Testis (tissue), 3 donors: ENCODE data around the gene HAGH. TPM values are rescaled to one million over a fixed set of nuclear protein-coding genes. Genes with fewer than 3 reads are reported as not detected.

Source experiments
- DNase-seq: peaks from one replicate; pipeline ENCODE4 v3.0.0-alpha.2; 2019
- H3K27ac ChIP-seq, 2 donors: fragments of 200-600 bp; sonication (generic); one replicate each; pipeline ENCODE4 v1.5.1; 2019
- H3K27me3 ChIP-seq: fragments of 200-600 bp; sonication (generic); one replicate; pipeline ENCODE4 v1.5.1; 2019
- H3K36me3 ChIP-seq: fragments of 200-600 bp; sonication (generic); one replicate; pipeline ENCODE4 v1.5.1; 2017; ENCODE audit warnings: low read depth; ENCODE audit errors: missing control alignments
- H3K4me1 ChIP-seq: fragments of 200-600 bp; sonication (generic); one replicate; pipeline ENCODE4 v1.5.1; 2019
- H3K4me3 ChIP-seq, 2 donors: fragments of 200-600 bp; sonication (generic); one replicate each; pipeline ENCODE4 v1.5.1; 2017 to 2019
- H3K9me3 ChIP-seq: fragments of 200-600 bp; sonication (generic); one replicate; pipeline ENCODE4 v1.5.1; 2017
- POLR2A ChIP-seq: fragments of 450-650 bp; IDR thresholded peaks from one replicate; pipeline ENCODE4 v1.6.1; 2017; ENCODE audit warnings: antibody characterized with exemption, mild to moderate bottlenecking, moderate library complexity
- WGBS, 2 donors: methylation state at CpG; one replicate each; pipeline ENCODE4 v1.1.5; 2018; 5-methylcytosine and 5-hydroxymethylcytosine counted together
- intact Hi-C: fragments of 100-400 bp; cut with DNase I; formaldehyde crosslinking; loops from one replicate; pipeline ENCODE4 v1.15.1; 2023; ENCODE audit warnings: low total_unique reads
- polyA plus RNA-seq: library from polyadenylated mRNA; stranded (reverse); fragments of 350-450 nt; fragmentation: Illumina TruSeq; extraction: RNeasy Lipid Tissue Mini Kit (QIAGEN cat#74804); gene quantifications from one replicate; pipeline ENCODE4 v1.2.3, GENCODE V29; 2014; ENCODE audit warnings: low read depth, low replicate concordance; ENCODE audit not compliant: insufficient read depth
- total RNA-seq, 2 donors: library from RNA; depleted of rRNA; stranded (reverse); fragments of >200 nt; gene quantifications; one replicate each; pipeline ENCODE4 v1.2.3, GENCODE V29; 2016
- TF ChIP-seq, protein P1 (sequence below), 3 experiments: fragments of 450-650 bp in 2 of 3; fragments of 200-600 bp in 1 of 3; sonication (generic) in 1 of 3; IDR thresholded peaks; one replicate each; pipeline ENCODE4 v1.5.1; 2016 to 2019; ENCODE audit warnings: antibody characterized with exemption in 3 of 3, mild to moderate bottlenecking in 2 of 3, moderate library complexity in 1 of 3

The HAGH gene
- total and polyA plus RNA-seq, 3 donors from 2014 or later, result 163 to 266 (median 176) TPM

DNA sequence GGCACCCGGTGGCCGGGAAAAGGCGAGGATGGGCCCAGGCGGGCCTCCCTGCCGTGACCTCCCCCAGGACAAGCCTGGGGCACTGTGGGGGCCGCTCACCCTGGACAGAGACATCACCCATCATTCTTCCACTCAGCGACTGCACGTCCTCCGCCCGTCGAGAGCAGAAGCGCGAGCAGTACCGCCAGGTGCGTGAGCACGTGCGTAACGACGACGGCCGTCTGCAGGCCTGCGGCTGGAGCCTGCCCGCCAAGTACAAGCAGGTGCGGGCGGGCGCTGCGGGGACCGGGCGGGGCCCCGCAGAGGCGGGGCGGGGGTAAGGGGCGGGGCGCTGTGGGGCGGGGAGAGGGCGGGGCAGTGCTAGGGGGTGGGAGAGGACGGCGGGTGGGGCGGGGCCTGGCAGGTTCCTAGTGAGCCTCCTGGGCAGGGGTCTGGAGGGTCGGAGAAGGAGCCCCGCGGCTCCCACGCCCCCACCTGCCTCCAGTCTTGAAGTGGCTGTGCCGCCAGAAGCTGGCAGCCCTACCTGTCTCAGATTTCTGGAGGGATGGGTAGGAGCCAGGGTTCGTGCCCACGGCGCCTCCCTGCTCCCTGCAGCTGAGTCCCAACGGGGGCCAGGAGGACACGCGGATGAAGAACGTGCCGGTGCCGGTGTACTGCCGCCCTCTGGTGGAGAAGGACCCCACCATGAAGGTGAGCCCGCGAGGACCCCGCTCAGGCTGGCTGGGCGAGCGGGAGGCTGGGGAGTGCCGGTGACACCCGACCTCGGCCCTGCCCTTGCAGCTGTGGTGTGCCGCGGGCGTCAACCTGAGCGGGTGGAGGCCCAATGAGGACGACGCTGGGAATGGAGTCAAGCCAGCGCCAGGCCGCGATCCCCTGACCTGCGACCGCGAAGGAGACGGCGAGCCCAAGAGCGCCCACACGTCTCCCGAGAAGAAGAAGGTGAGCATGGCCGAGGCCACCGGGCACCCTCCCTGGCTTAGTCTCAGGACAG is 62.8 kb downstream of the HAGH start:
- Histone ChIP-seq H3K27me3 (no peaks in the 10 kb centered on the region), H3K9me3 (no peaks in the 10 kb centered on the region), H3K36me3 (no peaks in the 10 kb centered on the region), H3K27ac (no peak overlapping the region), H3K4me1 (no peaks in the 10 kb centered on the region), H3K4me3 (peak overlapping the region; percentile 4 to 36)
- intact Hi-C loops, result no loop called here
- no peak for DNase-seq
- TF ChIP-seq, protein P1, sequence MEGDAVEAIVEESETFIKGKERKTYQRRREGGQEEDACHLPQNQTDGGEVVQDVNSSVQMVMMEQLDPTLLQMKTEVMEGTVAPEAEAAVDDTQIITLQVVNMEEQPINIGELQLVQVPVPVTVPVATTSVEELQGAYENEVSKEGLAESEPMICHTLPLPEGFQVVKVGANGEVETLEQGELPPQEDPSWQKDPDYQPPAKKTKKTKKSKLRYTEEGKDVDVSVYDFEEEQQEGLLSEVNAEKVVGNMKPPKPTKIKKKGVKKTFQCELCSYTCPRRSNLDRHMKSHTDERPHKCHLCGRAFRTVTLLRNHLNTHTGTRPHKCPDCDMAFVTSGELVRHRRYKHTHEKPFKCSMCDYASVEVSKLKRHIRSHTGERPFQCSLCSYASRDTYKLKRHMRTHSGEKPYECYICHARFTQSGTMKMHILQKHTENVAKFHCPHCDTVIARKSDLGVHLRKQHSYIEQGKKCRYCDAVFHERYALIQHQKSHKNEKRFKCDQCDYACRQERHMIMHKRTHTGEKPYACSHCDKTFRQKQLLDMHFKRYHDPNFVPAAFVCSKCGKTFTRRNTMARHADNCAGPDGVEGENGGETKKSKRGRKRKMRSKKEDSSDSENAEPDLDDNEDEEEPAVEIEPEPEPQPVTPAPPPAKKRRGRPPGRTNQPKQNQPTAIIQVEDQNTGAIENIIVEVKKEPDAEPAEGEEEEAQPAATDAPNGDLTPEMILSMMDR (IDR thresholded peaks at IDR 0.05), result peak in 2 of 3 experiments; percentile 16 to 25
- no peak for TF ChIP-seq POLR2A
- 45 to 56% methylated on average over 27 to 67 of the region's 81 CpGs for WGBS, 2 donors

DNA sequence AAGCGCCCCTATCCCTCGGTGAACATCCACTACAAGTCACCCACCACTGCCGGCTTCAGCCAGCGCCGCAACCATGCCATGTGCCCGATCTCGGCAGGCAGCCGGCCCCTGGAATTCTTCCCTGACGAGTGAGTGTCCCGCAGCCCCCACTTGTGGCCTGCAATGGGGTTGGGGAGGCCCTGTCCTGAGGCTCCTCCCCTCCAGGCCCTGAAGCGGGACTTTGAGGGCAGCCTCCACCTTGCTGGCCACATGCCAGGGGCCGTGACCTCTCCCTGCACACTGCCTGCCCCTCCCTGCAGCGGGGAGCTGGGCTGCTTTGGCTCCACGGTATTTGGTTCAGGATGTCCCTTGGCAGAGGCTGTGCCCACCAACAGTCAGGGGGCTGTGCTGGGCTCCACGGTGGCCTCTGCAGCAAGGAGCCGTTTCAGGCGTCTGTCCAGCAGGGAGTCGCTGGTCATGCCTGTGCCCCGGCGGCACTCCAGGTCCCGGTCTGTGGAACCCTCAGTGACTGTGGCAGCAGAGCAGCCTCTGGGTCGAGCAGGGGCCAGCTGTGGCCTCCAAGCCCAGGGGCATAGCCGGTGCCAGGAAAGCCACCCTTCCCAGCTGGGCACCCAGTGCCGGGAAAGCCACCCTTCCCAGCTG is 63.6 kb downstream of the HAGH start:
- intact Hi-C loops, result no loop called here
- 85 to 91% methylated on average over 12 to 13 of the region's 24 CpGs for WGBS, 2 donors
- Histone ChIP-seq H3K36me3 (no peaks in the 10 kb centered on the region), H3K9me3 (no peaks in the 10 kb centered on the region), H3K4me3 (no peak overlapping the region), H3K27ac (no peak overlapping the region), H3K4me1 (no peaks in the 10 kb centered on the region), H3K27me3 (no peaks in the 10 kb centered on the region)
- TF ChIP-seq POLR2A, result no peak
- TF ChIP-seq, protein P1 (IDR thresholded peaks at IDR 0.05), result no peak
- DNase-seq, result no peak

DNA sequence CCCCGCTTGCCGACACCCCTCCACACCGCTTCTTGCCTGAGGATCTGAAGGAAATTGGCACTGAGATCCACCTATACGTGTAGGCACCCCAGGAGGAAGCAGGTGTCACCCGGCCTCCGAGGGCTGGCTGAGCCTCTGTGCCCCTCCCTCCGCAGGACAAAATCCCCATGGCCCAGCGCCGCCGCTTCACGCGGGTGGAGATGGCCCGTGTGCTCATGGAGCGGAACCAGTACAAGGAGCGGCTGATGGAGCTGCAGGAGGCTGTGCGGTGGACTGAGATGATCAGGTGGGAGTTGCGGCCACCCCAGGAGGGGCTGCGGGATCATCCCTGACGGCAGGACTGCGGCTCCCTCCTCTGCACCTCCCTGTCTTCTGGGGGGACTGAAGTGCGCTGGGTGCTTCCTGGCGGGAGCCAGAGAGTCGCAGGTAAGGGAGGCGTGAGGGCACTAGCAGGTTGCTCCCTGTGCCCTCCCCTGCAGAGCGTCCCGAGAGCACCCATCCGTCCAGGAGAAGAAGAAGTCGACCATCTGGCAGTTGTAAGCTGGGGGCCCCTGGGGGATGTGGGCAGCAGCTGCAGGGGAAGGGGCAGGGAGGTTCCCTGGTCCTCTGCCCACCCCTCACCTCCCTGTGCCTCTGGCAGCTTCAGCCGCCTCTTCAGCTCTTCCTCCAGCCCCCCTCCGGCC is 64.3 kb downstream of the HAGH start:
- Histone ChIP-seq H3K27me3 (no peaks in the 10 kb centered on the region), H3K4me3 (no peak overlapping the region), H3K9me3 (no peaks in the 10 kb centered on the region), H3K4me1 (no peaks in the 10 kb centered on the region), H3K27ac (no peak overlapping the region), H3K36me3 (no peaks in the 10 kb centered on the region)
- no peak for DNase-seq
- 90 to 91% methylated on average over 25 to 30 of the region's 30 CpGs for WGBS, 2 donors
- intact Hi-C loops, result no loop called here
- TF ChIP-seq POLR2A, result no peak
- TF ChIP-seq, protein P1 (IDR thresholded peaks at IDR 0.05), result no peak

DNA sequence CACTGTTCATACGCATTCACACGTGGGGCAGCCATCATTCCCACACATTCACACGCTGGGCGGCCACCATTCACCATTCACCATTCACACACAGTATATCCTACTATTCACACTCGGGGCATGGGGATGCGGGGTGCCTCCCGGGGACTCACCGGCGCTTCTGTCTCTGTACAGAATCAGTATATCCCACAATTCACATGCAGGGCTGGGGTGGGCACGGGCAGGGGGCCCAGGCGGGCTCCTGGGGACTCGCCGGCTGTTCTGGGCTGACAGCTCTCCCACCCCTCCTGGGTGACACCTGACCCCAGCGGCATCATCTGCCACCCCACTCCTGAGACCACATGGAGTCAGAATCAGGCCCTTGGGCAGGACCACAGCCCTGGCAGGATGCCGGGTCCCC is 64.9 kb downstream of the HAGH start:
- no peak overlapping the region for H3K4me3 ChIP-seq
- no peak overlapping the region for H3K27ac ChIP-seq
- intact Hi-C loops, result no loop called here
- TF ChIP-seq, protein P1 (IDR thresholded peaks at IDR 0.05), result no peak
- no peak for TF ChIP-seq POLR2A
- H3K4me1 ChIP-seq, result no peaks in the 10 kb centered on the region
- H3K36me3 ChIP-seq, result no peaks in the 10 kb centered on the region
- DNase-seq, result no peak
- 93 to 94% methylated on average over 15 of the region's 15 CpGs for WGBS, 2 donors
- H3K27me3 ChIP-seq, result no peaks in the 10 kb centered on the region
- no peaks in the 10 kb centered on the region for H3K9me3 ChIP-seq
